Ovary (tissue), 9 donors: ENCODE data around the gene PATJ. TPM values are rescaled to one million over a fixed set of nuclear protein-coding genes. Genes with fewer than 3 reads are reported as not detected.
A peak's percentile ranks its signal among the peaks of the same experiment; 100 is the strongest.
"Not testable (repeated sequence)": the region's sequence is repeated elsewhere in the genome, so short reads cannot be mapped to it uniquely, and the experiment has no call there.

Experiments
- DNase-seq, 5 donors: peaks; one replicate each; pipeline ENCODE4 v3.0.0-alpha.2; 2019 to 2020
- H3K27ac ChIP-seq, 2 donors: fragments of 200-600 bp; one replicate each; pipeline versions ENCODE4 v1.5.1 to v1.8.0; 2019 to 2022
- H3K27me3 ChIP-seq: fragments of 200-600 bp; one replicate; pipeline ENCODE4 v1.8.0; 2022
- H3K36me3 ChIP-seq: fragments of 200-600 bp; sonication (generic); one replicate; pipeline ENCODE4 v1.5.1; 2019
- H3K4me1 ChIP-seq: one replicate; pipeline ENCODE4 v1.8.1; 2013; ENCODE audit warnings: mild to moderate bottlenecking, moderate library complexity; ENCODE audit not compliant: insufficient read depth
- H3K4me3 ChIP-seq: fragments of 200-600 bp; sonication (generic); one replicate; pipeline ENCODE4 v1.5.1; 2017
- H3K9me3 ChIP-seq, 2 donors: fragments of 200-600 bp in 1 of 2; sonication (generic) in 1 of 2; one replicate each; pipeline versions ENCODE4 v1.5.1 to v1.8.1; 2013 to 2019; ENCODE audit warnings: mild to moderate bottlenecking in 1 of 2, moderate library complexity in 1 of 2
- EP300 ChIP-seq: sonication (generic); formaldehyde crosslinking; IDR thresholded peaks from one replicate; pipeline ENCODE4 v1.6.1; 2017; ENCODE audit warnings: antibody characterized with exemption
- POLR2A ChIP-seq: fragments of 450-650 bp; IDR thresholded peaks from one replicate; pipeline ENCODE4 v1.6.1; 2017; ENCODE audit warnings: antibody characterized with exemption, mild to moderate bottlenecking, moderate library complexity
- WGBS, 3 donors: extraction: QIAGEN DNeasy Blood & Tissue Kit in 1 of 3; methylation state at CpG; one replicate each; pipeline versions ENCODE4 v1.1.5 to v1.1.7; 2013 to 2017; 5-methylcytosine and 5-hydroxymethylcytosine counted together
- intact Hi-C, 4 donors: fragments of 100-400 bp; cut with DNase I; formaldehyde crosslinking; loops; one replicate each; pipeline versions ENCODE4 v1.11.0 to v1.15.1; 2022 to 2023
- polyA plus RNA-seq, 2 donors: library from polyadenylated mRNA; stranded (reverse); fragments of 200-250 nt in 1 of 2; fragments of 350-450 nt in 1 of 2; fragmentation: Illumina TruSeq in 1 of 2; extraction: RNeasy Lipid Tissue Mini Kit (QIAGEN cat#74804) in 1 of 2; gene quantifications; one replicate each; pipeline ENCODE4 v1.2.3, GENCODE V29; 2013 to 2014
- total RNA-seq, 7 donors: library from RNA; depleted of rRNA in 2 of 7; stranded (reverse); fragments of >200 nt in 2 of 7; fragmentation: NEBNext Ultra II Directional in 3 of 7; extraction: Animal tissue kit (Norgen Biotek cat#: 25700) in 3 of 7; gene quantifications; one replicate each; pipeline versions ENCODE4 v1.1.0 to v1.2.4, GENCODE V29; 2016 to 2023
- TF ChIP-seq, protein P1 (sequence below), 3 donors: fragments of 450-650 bp in 2 of 3; fragments of 200-600 bp in 1 of 3; IDR thresholded peaks; one replicate each; pipeline versions ENCODE4 v1.5.1 to v1.8.0; 2016 to 2022; ENCODE audit warnings: antibody characterized with exemption in 3 of 3, mild to moderate bottlenecking in 1 of 3
- donor health status: DM: no; HTN: no; CAD: no; lungs with moderate emphysema.
- donor health status: DM: no; HTN: no; CAD: no.
- donor health status: Bipolar disorder and iron deficiency.
- donor health status: DM: yes; HTN: yes; CAD: no.
- donor health status: DM: no; HTN: no; CAD: no.
- donor health status: DM: yes; HTN: yes; CAD: no.

PATJ gene
- total and polyA plus RNA-seq, 9 donors = 7.6 to 60.1 (median 25.5) TPM

DNA sequence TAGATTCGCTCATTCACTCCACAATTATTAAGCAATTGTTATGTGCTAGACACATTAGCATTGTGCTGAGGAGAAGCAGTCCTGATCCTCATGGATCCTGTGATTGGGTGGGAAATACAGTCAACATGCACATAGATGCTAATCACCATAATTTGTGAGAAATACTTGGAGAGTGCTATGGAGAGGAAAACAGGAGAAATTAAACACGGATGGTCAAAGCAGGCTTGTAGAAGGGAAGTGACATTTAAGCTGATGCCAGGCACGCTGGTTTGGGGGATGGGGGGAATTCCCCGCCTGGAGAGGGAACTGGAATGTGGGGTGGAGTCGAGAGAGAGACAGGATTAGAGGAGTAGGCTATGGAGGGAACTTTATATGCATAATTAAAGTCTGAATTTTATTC, 400.2 kb downstream of the PATJ start:
- WGBS, 3 donors = 39 to 44% (median 43%) methylated on average over 5 of the region's 5 CpGs
- no peaks in the 10 kb centered on the region for H3K36me3 ChIP-seq
- H3K27me3 ChIP-seq = no peaks in the 10 kb centered on the region
- no peak for DNase-seq
- H3K9me3 ChIP-seq = no peaks in the 10 kb centered on the region
- TF ChIP-seq EP300 = no peak
- no peak for TF ChIP-seq POLR2A
- TF ChIP-seq, protein P1, sequence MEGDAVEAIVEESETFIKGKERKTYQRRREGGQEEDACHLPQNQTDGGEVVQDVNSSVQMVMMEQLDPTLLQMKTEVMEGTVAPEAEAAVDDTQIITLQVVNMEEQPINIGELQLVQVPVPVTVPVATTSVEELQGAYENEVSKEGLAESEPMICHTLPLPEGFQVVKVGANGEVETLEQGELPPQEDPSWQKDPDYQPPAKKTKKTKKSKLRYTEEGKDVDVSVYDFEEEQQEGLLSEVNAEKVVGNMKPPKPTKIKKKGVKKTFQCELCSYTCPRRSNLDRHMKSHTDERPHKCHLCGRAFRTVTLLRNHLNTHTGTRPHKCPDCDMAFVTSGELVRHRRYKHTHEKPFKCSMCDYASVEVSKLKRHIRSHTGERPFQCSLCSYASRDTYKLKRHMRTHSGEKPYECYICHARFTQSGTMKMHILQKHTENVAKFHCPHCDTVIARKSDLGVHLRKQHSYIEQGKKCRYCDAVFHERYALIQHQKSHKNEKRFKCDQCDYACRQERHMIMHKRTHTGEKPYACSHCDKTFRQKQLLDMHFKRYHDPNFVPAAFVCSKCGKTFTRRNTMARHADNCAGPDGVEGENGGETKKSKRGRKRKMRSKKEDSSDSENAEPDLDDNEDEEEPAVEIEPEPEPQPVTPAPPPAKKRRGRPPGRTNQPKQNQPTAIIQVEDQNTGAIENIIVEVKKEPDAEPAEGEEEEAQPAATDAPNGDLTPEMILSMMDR (IDR thresholded peaks at IDR 0.05) = no peak
- no peak overlapping the region for H3K4me3 ChIP-seq
- H3K27ac ChIP-seq = no peak overlapping the region
- intact Hi-C loops = no loop called here
- H3K4me1 ChIP-seq = no peaks in the 10 kb centered on the region

DNA sequence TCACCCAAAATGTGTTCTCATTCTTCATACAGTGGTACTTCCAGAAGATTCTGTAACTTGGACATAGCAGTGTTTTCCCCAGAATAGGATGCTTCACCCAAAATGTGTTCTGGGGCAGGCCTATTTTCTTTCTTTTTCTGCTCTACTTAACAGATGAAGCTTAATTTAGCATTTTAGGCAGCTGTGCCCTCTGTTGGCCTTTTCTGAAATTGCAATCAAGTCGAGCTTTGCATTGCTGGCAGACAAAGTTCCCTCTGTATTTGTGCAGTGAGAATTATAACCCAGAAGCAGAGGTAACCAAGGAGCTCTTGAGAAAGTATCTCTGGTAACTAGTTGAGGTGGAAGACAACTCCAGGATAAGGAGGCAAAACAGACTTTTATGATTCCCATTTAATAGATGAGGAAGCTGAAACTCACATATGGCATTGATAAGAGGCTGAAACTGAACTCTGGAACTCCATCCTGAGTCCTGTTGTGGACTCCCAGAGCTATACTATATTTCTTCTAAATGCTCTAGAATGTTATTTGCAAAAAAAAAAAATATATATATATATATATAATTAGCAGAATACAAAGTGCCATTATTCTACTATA, 402.1 kb downstream of the PATJ start:
- intact Hi-C loops = no loop called here
- 0 to 2% (median 0%) methylated on average over 1 of the region's 1 CpG for WGBS, 3 donors
- peak in 1 of 5 donors; percentile 32 for DNase-seq

DNA sequence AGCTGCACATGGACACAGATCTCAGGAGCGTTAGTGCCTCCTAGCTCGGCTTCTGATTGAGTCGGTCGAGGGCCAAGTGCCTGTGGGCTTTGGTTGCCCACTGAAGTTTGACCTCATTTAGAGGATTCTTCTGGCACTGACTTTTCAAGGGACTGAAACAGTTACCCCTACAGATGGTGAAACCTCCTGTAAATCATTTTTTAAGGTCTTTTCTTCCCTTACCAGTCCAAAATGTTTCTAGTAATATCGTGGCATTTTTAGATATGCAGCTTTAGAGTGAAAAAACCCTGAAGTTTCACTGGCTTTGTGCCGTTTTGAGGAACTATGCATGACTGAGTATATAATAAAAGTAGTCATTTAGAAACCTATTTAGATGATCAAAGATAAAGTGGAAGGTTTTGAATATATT, 417.7 kb downstream of the PATJ start:
- H3K4me1 ChIP-seq = no peaks in the 10 kb centered on the region
- TF ChIP-seq POLR2A (no peak), EP300 (no peak)
- TF ChIP-seq, protein P1 (IDR thresholded peaks at IDR 0.05) = no peak

More for the DNA sequence above, 402.1 kb downstream of the PATJ start:
- H3K27me3 ChIP-seq = no peaks in the 10 kb centered on the region
- no peak for TF ChIP-seq EP300
- TF ChIP-seq, protein P1 (IDR thresholded peaks at IDR 0.05) = peak in 2 of 3 donors; percentile 28 to 41
- no peaks in the 10 kb centered on the region for H3K9me3 ChIP-seq
- H3K4me3 ChIP-seq = no peak overlapping the region
- H3K36me3 ChIP-seq = no peaks in the 10 kb centered on the region
- H3K27ac ChIP-seq = no peak overlapping the region
- H3K4me1 ChIP-seq = no peaks in the 10 kb centered on the region

DNA sequence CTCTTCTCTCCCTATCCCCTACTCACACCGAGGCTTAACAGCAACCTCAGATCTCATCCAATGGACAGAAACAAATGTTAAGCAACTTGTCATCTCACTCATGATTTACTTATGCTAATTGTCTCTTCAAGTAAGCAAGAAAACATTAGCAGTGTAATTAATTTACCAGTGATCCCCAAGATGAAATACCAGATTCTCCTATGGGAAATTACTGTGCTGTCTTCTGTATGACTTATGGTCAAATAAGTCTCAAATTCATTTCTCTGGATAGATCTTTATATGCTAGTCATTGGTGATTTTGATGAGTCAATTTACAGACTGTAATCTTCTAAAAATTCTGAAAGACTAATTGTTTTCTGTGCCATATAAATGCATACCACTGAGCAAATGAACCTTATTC, 419.4 kb downstream of the PATJ start:
- Histone ChIP-seq H3K4me1 (no peaks in the 10 kb centered on the region), H3K36me3 (no peaks in the 10 kb centered on the region), H3K9me3 (no peaks in the 10 kb centered on the region), H3K27me3 (no peaks in the 10 kb centered on the region), H3K4me3 (no peak overlapping the region), H3K27ac (no peak overlapping the region)
- intact Hi-C loops = no loop called here
- WGBS, 3 donors = 86 to 100% (median 93%) methylated on average over 1 of the region's 1 CpG
- no peak for DNase-seq
- TF ChIP-seq POLR2A (no peak), EP300 (no peak)
- TF ChIP-seq, protein P1 (IDR thresholded peaks at IDR 0.05) = no peak

More for the DNA sequence above, 417.7 kb downstream of the PATJ start:
- Histone ChIP-seq H3K27me3 (no peaks in the 10 kb centered on the region), H3K27ac (no peak overlapping the region), H3K4me3 (no peak overlapping the region), H3K9me3 (no peaks in the 10 kb centered on the region), H3K36me3 (no peaks in the 10 kb centered on the region)
- DNase-seq = no peak
- 73 to 80% (median 76%) methylated on average over 6 of the region's 6 CpGs for WGBS, 3 donors
- intact Hi-C loops = no loop called here

DNA sequence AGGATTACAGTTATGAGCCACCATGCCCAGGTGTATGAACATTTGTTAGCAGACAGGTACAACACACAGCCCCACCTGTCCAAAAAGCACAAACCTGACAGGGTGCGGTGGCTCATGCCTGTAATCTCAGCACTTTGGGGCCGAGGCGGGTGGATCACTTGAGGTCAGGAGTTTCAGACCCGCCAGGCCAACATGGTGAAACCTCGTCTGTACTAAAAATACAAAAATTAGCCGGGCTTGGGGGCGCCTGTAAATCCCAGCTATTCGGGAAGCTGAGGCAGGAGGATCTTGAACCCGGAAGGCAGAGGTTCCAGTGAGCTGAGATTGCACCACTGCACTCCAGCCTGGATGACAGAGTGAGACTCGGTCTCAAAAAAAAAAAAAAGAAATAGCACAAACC, 428.1 kb downstream of the PATJ start:
- H3K27ac ChIP-seq, H3K9me3 ChIP-seq, DNase-seq, H3K36me3 ChIP-seq, H3K4me1 ChIP-seq, H3K27me3 ChIP-seq, H3K4me3 ChIP-seq: not testable (repeated sequence)
- 80 to 86% (median 81%) methylated on average over 10 of the region's 10 CpGs for WGBS, 3 donors
- intact Hi-C loops = loop anchor here in 2 of 4 donors (10.0 kb wide), 2 partner anchors 234 to 574 kb away; no protein-coding TSS in a partner anchor
